SK-N-MC (cell line): Measurements from ENCODE around the gene ISCA1.

Experiments used
- DNase-seq: peaks from one replicate; pipeline ENCODE4 v3.0.0-alpha.2; 2011; ENCODE audit warnings: low read depth, low spot score
- H3K27ac ChIP-seq: fragments of 200-600 bp; sonication (generic); 2 replicates; pipeline ENCODE4 v1.5.1; 2016; ENCODE audit warnings: mixed run types
- H3K36me3 ChIP-seq: fragments of 200-600 bp; sonication (generic); 2 replicates; pipeline ENCODE4 v1.6.1; 2017; ENCODE audit warnings: antibody characterized with exemption, low read length, mixed read lengths; ENCODE audit not compliant: insufficient read depth
- H3K4me3 ChIP-seq: fragments of 200-600 bp; sonication (generic); 2 replicates; pipeline ENCODE4 v1.5.1; 2016
- H3K9ac ChIP-seq: fragments of 200-600 bp; sonication (generic); 2 replicates; pipeline ENCODE4 v1.8.0; 2017; ENCODE audit warnings: mixed run types, mixed read lengths; ENCODE audit not compliant: insufficient read length
- H3K9me3 ChIP-seq: fragments of 200-600 bp; sonication (generic); 2 replicates; pipeline ENCODE4 v1.6.1; 2017; ENCODE audit warnings: low read depth, mild to moderate bottlenecking, antibody characterized with exemption, low read length, moderate library complexity, mixed read lengths
- EZH2 ChIP-seq: fragments of 200-600 bp; sonication (generic); IDR thresholded peaks from one replicate; pipeline ENCODE4 v1.6.1; 2017; ENCODE audit warnings: antibody characterized with exemption
- FOXP2 ChIP-seq: optimal IDR thresholded peaks from 2 replicates; pipeline ENCODE3; 2011; ENCODE audit warnings: mild to moderate bottlenecking, moderate library complexity; ENCODE audit not compliant: insufficient read depth; ENCODE audit errors: extremely low read length, control extremely low read depth
- POLR2AphosphoS5 ChIP-seq: IDR thresholded peaks from 2 replicates; pipeline ENCODE4 v1.6.1; 2012; ENCODE audit warnings: mild to moderate bottlenecking, low read depth, low read length, borderline replicate concordance

Gene ISCA1

GRCh38 chr9:86256653-86257052 lies 25.7 kb downstream of the ISCA1 start:
- no peak for DNase-seq
- TF ChIP-seq EZH2 (no peak), POLR2AphosphoS5 (no peak), FOXP2 (no peak)
- no peak overlapping the region for H3K27ac ChIP-seq
- H3K9me3 ChIP-seq, result no peaks in the 10 kb centered on the region
- no peaks in the 10 kb centered on the region for H3K36me3 ChIP-seq
- no peak overlapping the region for H3K9ac ChIP-seq
- no peak overlapping the region for H3K4me3 ChIP-seq

DNA sequence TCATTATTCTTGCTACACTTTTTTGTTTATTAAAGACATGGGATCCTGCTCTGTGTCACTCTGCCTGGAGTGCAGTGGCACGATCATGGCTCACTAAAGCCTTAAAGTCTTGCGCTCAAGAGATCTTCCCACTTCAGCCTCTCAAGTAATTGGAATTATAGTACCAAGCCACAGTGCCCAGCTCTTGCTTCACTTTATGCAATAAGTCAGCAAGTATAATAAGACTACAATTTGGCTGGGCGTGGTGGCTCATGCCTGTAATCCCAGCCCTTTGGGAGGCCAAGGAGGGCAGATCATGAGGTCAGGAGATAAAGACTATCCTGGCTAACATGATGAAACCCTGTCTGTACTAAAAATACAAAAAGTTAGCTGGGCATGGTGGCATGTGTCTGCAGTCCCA lies 28.8 kb downstream of the ISCA1 start:
- DNase-seq, result no peak
- no peaks in the 10 kb centered on the region for H3K36me3 ChIP-seq
- TF ChIP-seq FOXP2 (no peak), POLR2AphosphoS5 (no peak), EZH2 (no peak)
- no peak overlapping the region for H3K9ac ChIP-seq
- no peak overlapping the region for H3K27ac ChIP-seq
- H3K9me3 ChIP-seq, result no peaks in the 10 kb centered on the region
- no peak overlapping the region for H3K4me3 ChIP-seq

DNA sequence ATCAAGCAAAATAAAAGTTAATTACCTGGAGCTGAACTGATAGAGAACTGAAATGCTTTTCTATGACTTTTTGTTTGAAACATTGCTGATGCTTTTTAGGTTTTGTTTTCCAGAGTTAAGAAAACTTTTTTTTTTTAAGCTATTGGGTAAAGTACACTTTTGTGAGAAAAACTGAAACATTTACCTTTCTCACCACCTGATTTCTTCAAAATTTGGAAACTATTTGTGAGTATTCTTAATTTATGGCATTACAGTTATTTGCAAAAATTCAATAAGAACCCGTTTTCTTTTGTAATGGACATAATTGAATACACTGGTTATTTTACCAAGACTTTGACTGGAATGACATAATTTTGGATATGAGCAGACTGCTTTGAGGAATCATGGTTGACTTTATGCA lies 29.5 kb downstream of the ISCA1 start:
- H3K9me3 ChIP-seq, result no peaks in the 10 kb centered on the region
- TF ChIP-seq EZH2 (no peak), FOXP2 (no peak), POLR2AphosphoS5 (no peak)
- H3K9ac ChIP-seq, result no peak overlapping the region
- H3K27ac ChIP-seq, result no peak overlapping the region
- H3K4me3 ChIP-seq, result no peak overlapping the region; the same call in 1 of the 2 replicates
- DNase-seq, result no peak
- H3K36me3 ChIP-seq, result no peaks in the 10 kb centered on the region

- H3K36me3 ChIP-seq, result no peaks in the 10 kb centered on the region
- no peak for DNase-seq
- TF ChIP-seq POLR2AphosphoS5 (no peak), EZH2 (no peak), FOXP2 (no peak)
- no peaks in the 10 kb centered on the region for H3K9me3 ChIP-seq
- H3K27ac ChIP-seq, result no peak overlapping the region
- H3K4me3 ChIP-seq, result no peak overlapping the region
- no peak overlapping the region for H3K9ac ChIP-seq
Observed at GRCh38 chr9:86250123-86250522, 32.2 kb downstream of the ISCA1 start.

- no peak overlapping the region for H3K27ac ChIP-seq
- no peaks in the 10 kb centered on the region for H3K36me3 ChIP-seq
- no peaks in the 10 kb centered on the region for H3K9me3 ChIP-seq
- H3K9ac ChIP-seq, result no peak overlapping the region
- DNase-seq, result no peak
- no peak for TF ChIP-seq EZH2
- TF ChIP-seq FOXP2, result no peak
- TF ChIP-seq POLR2AphosphoS5, result no peak
- H3K4me3 ChIP-seq, result no peak overlapping the region
Observed at GRCh38 chr9:86248746-86249145, 33.6 kb downstream of the ISCA1 start.

GRCh38 chr9:86246752-86247161 lies 35.6 kb downstream of the ISCA1 start:
- Histone ChIP-seq H3K36me3 (no peaks in the 10 kb centered on the region), H3K9me3 (no peaks in the 10 kb centered on the region), H3K9ac (no peak overlapping the region), H3K27ac (no peak overlapping the region), H3K4me3 (no peak overlapping the region)
- no peak for DNase-seq
- TF ChIP-seq POLR2AphosphoS5 (no peak), EZH2 (no peak), FOXP2 (no peak)

DNA sequence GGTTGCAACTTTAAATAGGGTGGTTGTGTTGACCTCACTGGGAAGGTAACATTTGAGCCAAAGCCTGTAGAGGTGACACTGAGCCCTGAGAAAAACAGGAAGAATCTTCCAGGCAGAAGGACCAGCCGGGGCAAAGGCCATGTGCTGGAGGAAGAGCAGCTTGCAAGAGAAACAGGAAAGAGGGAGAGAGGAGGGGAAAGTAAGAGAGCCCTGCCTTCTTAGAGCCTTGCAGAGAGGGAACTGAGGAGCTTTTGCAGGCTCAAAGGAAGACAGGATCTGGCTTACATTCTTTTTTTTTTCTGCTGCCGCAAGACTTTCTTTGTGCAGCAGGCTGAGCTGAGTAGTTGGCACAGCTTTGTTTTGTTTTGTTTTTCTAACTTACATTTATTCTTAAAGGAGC lies 40.3 kb downstream of the ISCA1 start:
- H3K9ac ChIP-seq, result no peak overlapping the region
- DNase-seq, result no peak
- H3K36me3 ChIP-seq, result no peaks in the 10 kb centered on the region
- H3K4me3 ChIP-seq, result no peak overlapping the region
- H3K9me3 ChIP-seq, result no peaks in the 10 kb centered on the region
- H3K27ac ChIP-seq, result no peak overlapping the region
- TF ChIP-seq EZH2, result no peak
- no peak for TF ChIP-seq POLR2AphosphoS5

GRCh38 chr9:86241216-86241615 lies 41.1 kb downstream of the ISCA1 start:
- Histone ChIP-seq H3K9ac (no peak overlapping the region), H3K9me3 (no peaks in the 10 kb centered on the region), H3K4me3 (no peak overlapping the region), H3K36me3 (no peaks in the 10 kb centered on the region), H3K27ac (no peak overlapping the region)
- no peak for TF ChIP-seq POLR2AphosphoS5
- no peak for TF ChIP-seq EZH2
- TF ChIP-seq FOXP2, result no peak
- no peak for DNase-seq

GRCh38 chr9:86238861-86239770 lies 43.2 kb downstream of the ISCA1 start:
- no peak for DNase-seq
- no peak overlapping the region for H3K9ac ChIP-seq
- no peak overlapping the region for H3K27ac ChIP-seq
- TF ChIP-seq FOXP2, result no peak
- no peak overlapping the region for H3K4me3 ChIP-seq
- H3K36me3 ChIP-seq, result no peaks in the 10 kb centered on the region
- no peaks in the 10 kb centered on the region for H3K9me3 ChIP-seq
